Epithelial cell of proximal tubule (primary cell): ENCODE results near the gene RPL28. TPM values are rescaled to one million over a fixed set of nuclear protein-coding genes. Genes with fewer than 3 reads are reported as not detected.
"Not testable (repeated sequence)": the region's sequence is repeated elsewhere in the genome, so short reads cannot be mapped to it uniquely, and the experiment has no call there.

Source experiments
- DNase-seq: peaks from one replicate; pipeline ENCODE4 v3.0.0-alpha.2; 2011; ENCODE audit warnings: low read depth
- H3K4me3 ChIP-seq: 2 replicates; pipeline ENCODE4 v1.5.1; 2011; ENCODE audit warnings: low read depth, mild to moderate bottlenecking, low read length
- total RNA-seq: library from RNA; depleted of rRNA; stranded (reverse); fragments of >200 nt; gene quantifications from 2 replicates; pipeline ENCODE4 v1.2.3, GENCODE V29; 2015
- TF ChIP-seq, protein P1 (sequence below): conservative IDR thresholded peaks from 2 replicates; pipeline ENCODE4 v1.5.1; 2012; ENCODE audit warnings: low read depth, mild to moderate bottlenecking, low read length

The RPL28 gene
- total RNA-seq, 1 donor from 2014 or later = 412 TPM

DNA sequence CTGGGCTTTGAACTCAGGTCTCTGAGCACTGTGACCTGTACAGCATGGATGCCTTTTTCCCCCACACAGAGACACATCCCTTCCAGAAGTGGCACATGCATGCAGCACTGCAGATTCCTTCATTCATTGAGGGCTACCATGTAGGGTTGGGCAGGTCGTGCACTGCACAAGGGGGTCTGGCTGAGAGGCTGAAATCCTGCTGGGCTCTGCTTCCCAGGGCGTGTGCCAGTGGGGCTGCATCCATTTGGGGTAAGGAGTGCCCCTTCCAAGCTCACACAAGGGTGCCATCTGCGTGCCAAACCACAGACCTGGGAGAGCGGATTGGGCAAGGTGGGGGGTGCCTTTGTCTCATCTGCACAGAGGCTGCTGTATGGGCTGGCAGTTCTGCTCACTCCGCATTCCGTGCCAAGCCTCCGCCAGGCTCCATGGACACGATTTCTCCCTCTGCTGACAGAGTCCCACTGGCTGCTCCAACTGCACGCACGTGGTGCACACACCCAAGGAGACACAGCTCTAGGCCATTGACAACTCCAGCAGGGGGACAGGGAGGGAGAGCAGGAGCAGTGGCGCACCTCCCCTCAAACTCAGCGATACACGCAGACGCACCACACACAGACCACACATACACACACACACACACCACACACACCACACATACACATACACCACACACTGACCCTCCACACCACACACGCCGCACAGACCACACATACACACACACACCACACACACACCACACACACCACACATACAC is 61.9 kb downstream of the RPL28 start:
- TF ChIP-seq, protein P1, sequence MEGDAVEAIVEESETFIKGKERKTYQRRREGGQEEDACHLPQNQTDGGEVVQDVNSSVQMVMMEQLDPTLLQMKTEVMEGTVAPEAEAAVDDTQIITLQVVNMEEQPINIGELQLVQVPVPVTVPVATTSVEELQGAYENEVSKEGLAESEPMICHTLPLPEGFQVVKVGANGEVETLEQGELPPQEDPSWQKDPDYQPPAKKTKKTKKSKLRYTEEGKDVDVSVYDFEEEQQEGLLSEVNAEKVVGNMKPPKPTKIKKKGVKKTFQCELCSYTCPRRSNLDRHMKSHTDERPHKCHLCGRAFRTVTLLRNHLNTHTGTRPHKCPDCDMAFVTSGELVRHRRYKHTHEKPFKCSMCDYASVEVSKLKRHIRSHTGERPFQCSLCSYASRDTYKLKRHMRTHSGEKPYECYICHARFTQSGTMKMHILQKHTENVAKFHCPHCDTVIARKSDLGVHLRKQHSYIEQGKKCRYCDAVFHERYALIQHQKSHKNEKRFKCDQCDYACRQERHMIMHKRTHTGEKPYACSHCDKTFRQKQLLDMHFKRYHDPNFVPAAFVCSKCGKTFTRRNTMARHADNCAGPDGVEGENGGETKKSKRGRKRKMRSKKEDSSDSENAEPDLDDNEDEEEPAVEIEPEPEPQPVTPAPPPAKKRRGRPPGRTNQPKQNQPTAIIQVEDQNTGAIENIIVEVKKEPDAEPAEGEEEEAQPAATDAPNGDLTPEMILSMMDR = no peak
- no peak overlapping the region for H3K4me3 ChIP-seq
- DNase-seq = no peak

DNA sequence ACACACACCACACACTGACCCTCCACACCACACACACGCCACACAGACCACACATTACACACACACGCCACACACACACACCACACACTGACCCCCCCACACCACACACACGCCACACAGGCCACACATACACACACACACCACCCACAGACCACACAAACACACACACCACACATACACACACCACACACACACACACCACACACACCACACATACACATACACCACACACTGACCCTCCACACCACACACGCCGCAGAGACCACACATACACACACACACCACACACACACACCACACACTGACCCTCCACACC is 62.4 kb downstream of the RPL28 start:
- DNase-seq, H3K4me3 ChIP-seq: not testable (repeated sequence)

DNA sequence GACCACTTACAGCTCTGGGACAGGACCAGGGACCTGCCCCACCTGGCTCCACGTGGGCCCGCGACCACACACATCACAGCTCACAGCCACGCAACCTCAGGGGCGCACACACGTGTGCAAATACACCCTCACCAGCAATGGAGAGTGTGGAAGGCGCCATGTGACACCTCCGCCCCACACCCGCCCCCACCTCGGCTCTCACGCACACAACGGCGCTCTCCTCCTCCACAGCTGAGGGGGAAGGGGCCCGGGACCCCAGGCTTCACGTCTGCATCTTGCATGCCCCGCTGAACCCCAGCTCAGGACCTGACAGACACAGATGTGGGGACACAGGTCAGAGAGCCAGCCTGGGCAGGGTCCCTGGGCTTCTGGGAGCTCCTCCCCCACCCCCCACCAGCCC is 63.7 kb downstream of the RPL28 start:
- no peak for DNase-seq
- H3K4me3 ChIP-seq = no peak overlapping the region
- TF ChIP-seq, protein P1 = no peak

DNA sequence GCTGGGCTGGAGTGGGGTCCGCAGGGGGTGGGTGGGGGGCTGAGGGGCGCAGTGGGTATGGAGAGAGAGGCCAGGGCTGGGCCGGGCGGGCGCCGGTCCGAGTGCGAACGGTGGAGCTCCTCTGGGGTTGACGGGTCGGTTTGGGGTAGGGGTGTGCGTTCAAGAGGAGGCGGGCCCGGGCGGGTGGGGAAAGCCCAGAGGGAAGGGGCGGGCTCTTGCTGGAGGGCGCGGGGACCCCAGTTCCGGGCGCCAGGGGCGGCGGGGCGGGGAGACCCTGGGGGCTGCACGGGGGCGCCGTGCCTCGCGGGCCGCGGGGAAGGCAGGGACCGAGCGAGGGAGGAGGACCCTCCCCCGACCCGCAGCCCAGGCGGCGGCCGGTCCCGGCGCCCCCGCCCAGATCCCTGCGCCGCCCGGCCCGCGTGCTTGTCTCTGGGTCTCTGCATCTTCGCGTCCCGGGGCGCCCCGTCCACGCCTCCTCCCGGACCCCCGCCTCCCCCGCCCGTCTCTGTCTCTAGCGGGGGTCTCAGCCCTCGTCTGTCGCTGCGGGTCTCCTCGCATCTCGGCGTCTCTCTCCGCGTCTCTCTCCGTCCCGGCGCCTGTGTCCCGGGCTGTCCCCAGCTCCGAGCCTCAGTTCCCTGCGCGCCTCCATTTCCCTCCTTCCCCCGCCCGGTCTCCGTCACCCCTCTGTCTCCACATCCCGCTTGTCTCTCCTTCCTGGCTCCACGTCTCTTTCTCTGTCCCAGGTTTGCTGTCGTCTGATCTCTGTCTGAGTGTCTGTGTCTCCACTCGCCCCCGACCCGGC is 65.6 kb downstream of the RPL28 start:
- TF ChIP-seq, protein P1 = no peak
- H3K4me3 ChIP-seq = no peak overlapping the region
- no peak for DNase-seq

DNA sequence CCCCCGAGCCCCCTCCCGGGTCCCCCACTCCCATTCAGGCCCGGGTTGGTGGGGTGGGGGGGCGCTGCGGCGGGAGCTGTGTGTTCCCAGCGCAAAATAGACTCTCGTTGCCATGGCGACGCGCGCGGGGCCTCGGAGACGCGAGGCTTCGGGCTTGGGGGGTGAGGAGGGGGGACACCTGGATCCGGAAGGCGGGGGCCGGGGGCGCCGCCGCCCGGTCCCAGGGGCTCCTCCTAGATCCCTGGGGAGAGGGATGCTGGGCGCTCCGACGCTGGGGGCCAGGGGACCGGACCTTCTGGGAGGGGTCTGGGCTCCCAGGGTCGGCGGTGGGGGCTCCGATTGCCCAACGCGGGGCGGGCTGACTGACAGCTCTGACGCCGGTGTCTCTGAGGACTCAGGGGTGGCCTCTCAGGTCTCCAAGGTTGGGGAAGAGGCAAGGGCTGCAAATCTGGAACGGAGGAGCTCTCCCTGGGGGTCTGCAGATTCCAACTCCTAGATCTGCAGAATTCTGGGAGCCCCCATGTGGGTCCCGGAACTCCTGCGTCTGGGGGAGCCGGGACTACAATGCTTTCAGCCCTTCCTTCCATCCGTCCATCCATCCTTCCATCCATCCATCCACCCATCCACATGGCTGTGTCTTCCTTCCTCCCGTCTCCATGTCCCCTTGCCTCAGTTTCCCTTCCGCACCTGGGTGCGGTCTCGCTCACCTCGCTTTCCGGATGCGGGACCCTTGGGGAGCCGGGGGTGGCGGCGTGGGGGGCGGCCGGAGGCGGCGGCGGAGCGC is 66.4 kb downstream of the RPL28 start:
- TF ChIP-seq, protein P1 = no peak
- H3K4me3 ChIP-seq = no peak overlapping the region
- no peak for DNase-seq

Other genes with a start within 250 kb of the RPL28 start
- 1.8 and 24.4 TPM in 2 replicates for gene TNNT1, start 236.7 kb upstream of the RPL28 start, total RNA-seq
- gene TNNI3, start 228.2 kb upstream of the RPL28 start, total RNA-seq = 0.40 and 0.51 TPM in 2 replicates
- 0.51 and 7.0 TPM in 2 replicates for gene DNAAF3, start 219.3 kb upstream of the RPL28 start, total RNA-seq
- 0.29 TPM in 1 of 2 replicates, not detected in the other for gene SYT5, start 205.6 kb upstream of the RPL28 start, total RNA-seq
- 1.1 and 2.8 TPM in 2 replicates for gene PTPRH, start 176.4 kb upstream of the RPL28 start, total RNA-seq
- gene TMEM86B, start 157.2 kb upstream of the RPL28 start, total RNA-seq = 2.1 and 2.6 TPM in 2 replicates
- gene PPP6R1, start 126.9 kb upstream of the RPL28 start, total RNA-seq = 43.8 and 62.5 TPM in 2 replicates
- gene HSPBP1, start 105.8 kb upstream of the RPL28 start, total RNA-seq = 67.3 and 73.9 TPM in 2 replicates
- gene BRSK1, start 101.9 kb upstream of the RPL28 start, total RNA-seq = 2.0 and 16.1 TPM in 2 replicates
- not detected in 2 replicates for gene TMEM150B, start 60.6 kb upstream of the RPL28 start, total RNA-seq
- gene KMT5C, start 46.1 kb upstream of the RPL28 start, total RNA-seq = 5.1 and 18.5 TPM in 2 replicates
- 0.23 TPM in 1 of 2 replicates, not detected in the other for gene COX6B2, start 31.2 kb upstream of the RPL28 start, total RNA-seq
- not detected in 2 replicates for gene GARIN5B, start 22.7 kb upstream of the RPL28 start, total RNA-seq
- 31.0 and 42.8 TPM in 2 replicates for gene IL11, start 15.5 kb upstream of the RPL28 start, total RNA-seq
- not detected in 2 replicates for gene TMEM190, start 9.1 kb upstream of the RPL28 start, total RNA-seq
- gene TMEM238, start 1.6 kb upstream of the RPL28 start, total RNA-seq = 16.3 and 21.4 TPM in 2 replicates
- 383 and 458 TPM in 2 replicates for gene UBE2S, start 21.9 kb downstream of the RPL28 start, total RNA-seq
- gene SHISA7, start 57.4 kb downstream of the RPL28 start, total RNA-seq = 0.17 TPM in 1 of 2 replicates, not detected in the other
- gene ISOC2, start 75.7 kb downstream of the RPL28 start, total RNA-seq = 58.7 and 71.2 TPM in 2 replicates
- gene C19orf85, start 78.8 kb downstream of the RPL28 start, total RNA-seq = not detected in 2 replicates
- gene ZNF628, start 90.7 kb downstream of the RPL28 start, total RNA-seq = 4.2 and 6.2 TPM in 2 replicates
- 29.0 and 29.2 TPM in 2 replicates for gene NAT14, start 99.3 kb downstream of the RPL28 start, total RNA-seq
- gene SSC5D, start 102.5 kb downstream of the RPL28 start, total RNA-seq = 0.86 TPM in 1 of 2 replicates, not detected in the other
- 0.58 and 2.9 TPM in 2 replicates for gene SBK2, start 151.2 kb downstream of the RPL28 start, total RNA-seq
- 0.23 TPM in 1 of 2 replicates, not detected in the other for gene SBK3, start 159.6 kb downstream of the RPL28 start, total RNA-seq
- gene ZNF579, start 194.9 kb downstream of the RPL28 start, total RNA-seq = 10.0 and 11.4 TPM in 2 replicates
- 5.5 and 9.7 TPM in 2 replicates for gene FIZ1, start 213.6 kb downstream of the RPL28 start, total RNA-seq
- gene ZNF524, start 214.4 kb downstream of the RPL28 start, total RNA-seq = 16.4 and 18.0 TPM in 2 replicates
- gene ZNF865, start 219.7 kb downstream of the RPL28 start, total RNA-seq = 3.4 and 6.2 TPM in 2 replicates
- 0.58 and 4.0 TPM in 2 replicates for gene ZNF784, start 238.6 kb downstream of the RPL28 start, total RNA-seq